Measurements from ENCODE around the gene ATP6AP1.
A peak's percentile ranks its signal among the peaks of the same experiment; 100 is the strongest.

ATP6AP1 gene

DNA sequence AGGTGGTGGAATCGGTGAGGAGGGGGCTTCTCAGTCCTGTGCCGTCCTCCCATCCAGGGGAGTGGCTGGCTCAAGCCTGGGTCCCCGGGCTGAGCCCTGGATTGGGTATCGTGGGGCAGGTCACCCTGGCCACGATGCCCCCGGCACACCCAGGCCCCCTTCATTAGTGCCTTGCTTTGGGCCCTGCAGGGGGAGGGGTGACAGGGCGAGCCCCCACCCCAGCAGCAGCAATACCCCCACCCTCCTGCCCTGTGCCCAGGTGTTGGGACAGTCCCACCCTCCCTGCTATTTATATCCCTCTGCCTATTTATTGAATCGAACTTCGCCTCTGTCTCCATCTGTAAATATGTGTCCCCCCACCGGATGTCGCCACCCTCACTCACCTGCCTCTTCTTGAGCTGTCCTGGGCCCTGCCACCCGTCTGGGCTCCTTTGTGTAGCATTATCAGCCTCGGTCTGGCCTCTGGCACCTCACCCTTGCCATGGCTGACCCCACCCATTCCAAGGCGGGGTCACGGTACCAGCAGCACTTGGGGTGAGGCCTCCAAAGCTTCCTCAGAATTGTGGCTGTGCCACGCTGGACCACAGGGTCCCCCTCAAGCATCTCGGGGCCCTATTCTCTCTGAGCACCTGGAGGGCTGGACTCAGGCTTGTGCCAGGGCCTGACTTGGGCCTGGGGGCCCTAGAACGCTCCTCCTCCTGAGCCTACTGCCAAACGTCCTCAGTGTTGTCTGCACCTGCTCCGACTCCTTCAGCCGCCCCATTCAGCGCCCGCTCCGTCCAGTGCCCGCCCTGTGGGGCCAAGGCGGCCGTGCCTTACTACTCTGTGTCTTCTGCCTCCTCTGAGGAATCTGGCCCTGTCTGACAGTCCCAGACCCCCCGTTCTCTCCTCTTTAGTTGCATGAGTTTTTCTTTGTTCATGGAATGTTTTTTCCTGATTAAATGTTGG is 44.5 kb downstream of the ATP6AP1 start:
- DNase-seq = no peak

DNA sequence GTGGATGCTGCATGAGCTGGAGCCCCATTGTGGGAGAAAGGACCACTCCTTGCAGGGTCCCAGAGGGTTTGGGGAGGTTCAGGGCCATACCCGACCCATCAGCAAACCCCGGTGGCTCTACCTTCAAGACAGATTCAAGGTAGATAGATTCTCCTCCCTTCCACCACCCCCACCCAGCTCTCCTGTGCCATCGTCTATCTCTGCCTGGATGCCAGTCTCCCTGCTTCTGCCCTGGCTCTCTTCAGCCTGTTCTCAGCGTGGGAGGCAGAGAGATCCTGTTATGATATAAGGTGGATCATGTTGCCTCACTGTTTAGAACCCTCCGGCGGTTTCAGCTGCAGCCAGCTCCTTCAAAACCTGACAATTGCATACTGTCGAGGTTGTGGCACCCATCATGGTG is 45.2 kb downstream of the ATP6AP1 start:
- DNase-seq = no peak

DNA sequence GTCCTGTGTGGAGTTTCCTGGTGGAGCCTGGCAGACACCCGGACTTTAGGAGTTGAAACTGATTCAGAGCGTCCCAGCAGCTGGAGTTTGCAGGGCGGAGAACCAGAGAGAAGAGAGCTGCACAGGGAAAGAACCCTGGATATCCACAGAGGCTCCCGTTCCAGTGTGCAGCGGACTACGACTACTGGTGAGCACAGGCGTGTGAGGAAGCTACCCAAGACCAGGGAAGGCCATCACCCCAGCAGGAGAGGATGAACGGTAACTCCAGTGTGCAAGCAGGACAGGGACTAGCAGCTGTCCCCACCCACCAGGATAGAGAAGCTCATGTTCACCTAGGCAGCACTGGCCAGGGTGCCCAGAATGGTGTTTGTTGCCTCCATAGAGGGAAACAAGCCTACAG is 48.3 kb downstream of the ATP6AP1 start:
- DNase-seq = no peak

DNA sequence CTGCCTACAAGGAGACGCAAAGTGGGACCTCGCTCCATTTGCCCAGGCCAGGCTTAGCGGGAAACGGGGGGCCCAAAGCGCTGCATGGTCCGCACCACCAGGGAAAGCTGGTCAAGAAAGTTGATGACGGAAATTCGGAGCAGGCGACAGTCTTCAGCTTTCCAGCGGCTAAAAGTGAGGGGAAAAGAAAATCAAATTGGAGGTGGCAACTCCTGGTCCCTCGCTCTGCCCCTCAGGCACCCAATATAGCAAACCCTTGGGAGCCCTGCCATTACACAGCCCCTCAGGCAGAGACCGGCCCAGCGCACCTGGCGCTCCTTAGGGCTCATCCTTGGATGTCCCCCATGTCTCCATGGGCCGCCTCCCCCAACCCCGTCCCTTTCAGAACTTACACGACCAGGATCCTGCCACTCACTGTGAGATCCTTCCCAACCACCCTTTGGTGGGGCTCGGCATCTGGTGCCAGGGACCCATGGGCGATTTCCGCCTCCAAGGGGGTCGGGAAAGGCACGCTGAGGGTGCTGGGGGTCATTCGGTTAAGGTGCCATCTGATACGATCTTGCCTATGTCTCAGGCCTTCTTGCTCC is 49.5 kb downstream of the ATP6AP1 start:
- no peak for DNase-seq

DNA sequence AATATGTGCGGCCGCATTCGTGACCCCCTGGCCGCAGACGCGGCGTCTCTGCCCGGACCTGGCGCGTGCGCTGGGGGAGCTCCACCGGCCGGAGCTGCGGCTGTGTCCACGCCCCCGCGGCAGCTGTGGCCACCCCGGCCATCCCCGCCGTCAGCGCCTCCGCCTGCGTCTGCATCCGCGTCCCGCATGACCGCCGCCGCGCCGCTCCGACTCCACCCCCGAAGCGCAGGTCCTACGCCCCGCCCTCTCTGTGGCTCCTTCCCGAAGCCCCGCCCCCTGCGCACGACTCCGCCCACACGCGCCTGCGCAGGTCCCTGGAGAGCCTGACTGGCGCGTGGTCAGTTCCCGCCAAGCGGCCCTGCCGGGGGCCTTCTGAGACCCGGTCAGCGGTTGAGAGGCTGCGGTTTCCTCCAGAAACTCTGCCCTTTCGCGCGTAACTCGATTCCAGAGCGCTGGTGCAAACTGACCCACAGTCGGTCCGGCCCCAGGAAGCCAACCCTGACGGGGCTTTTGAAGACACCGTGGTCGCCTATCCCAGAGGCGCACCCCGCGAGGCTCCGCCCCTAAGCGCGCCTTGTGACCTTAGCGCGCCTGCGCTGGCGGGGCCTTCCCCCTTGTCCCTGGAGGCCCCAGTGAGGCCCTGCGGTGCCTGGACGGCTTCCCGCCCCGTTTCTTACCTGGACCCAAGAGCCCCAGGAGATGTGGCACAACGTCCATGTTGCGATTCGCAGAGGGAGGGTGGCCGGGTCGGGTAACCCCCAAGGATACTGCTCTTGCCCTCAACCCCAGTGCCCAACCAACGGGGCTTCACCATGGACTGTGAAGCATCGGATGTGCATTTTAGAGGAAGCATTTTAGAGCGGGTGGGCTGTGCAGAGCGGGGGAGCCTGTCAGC is 50.5 kb downstream of the ATP6AP1 start, which contains the start of gene LAGE3:
Gene LAGE3 (minus strand): TSS at position 554 of the 895 bp plus-strand sequence. CDS start 366 bp downstream, at position 188.
- DNase-seq = peak; percentile 93

DNA sequence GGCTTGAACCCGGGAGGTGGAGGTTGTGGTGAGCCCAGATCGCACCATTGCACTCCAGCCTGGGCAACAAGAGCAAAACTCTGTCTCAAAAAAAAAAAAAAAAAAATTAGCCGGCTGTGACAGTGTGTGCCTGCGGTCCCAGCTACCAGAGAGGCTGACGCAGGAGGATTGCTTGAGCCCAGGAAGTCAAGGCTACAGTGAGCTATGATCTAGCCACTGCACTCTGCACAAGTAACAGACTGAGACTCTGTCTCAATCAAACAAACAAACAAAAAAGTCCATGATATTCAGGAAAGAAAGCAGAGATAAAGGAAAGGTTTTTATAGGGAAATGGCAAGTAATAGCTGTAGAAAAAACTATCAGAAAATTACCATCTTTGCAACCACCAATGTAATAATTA is 52.7 kb downstream of the ATP6AP1 start:
- DNase-seq = no peak

DNA sequence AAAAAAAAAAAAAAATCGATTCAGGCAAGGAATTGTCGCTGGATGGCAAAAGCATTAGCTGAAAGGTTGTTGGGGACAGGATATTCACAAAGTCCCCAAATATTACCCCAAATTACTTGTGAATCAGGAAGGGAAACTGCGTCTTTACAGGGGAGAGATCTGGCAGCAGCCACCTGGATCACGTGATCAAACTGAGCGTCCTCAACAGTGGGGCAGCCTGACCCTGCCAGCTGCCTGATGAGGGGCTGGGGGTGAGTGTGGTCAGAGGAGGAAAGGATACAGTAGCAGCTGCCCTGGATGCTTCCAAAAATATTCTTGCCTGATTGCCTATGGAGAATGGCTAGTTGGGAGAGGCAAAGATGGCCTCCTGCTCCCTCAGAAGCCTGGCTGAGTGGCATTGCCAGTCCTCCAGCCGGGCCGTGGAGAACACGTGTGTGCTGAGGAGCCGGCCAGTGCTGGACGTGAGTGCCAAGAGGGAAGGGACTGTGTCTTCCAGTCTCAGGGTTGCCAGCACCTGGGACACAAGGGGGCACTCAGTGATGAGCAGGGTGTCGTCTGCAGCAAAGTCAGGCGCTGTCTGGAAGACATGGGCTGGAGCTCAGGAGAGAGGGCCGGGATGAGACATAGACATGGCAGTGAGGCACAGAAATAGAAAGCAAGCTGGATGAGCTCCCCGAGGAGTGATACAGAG is 53.6 kb downstream of the ATP6AP1 start:
- DNase-seq = no peak

DNA sequence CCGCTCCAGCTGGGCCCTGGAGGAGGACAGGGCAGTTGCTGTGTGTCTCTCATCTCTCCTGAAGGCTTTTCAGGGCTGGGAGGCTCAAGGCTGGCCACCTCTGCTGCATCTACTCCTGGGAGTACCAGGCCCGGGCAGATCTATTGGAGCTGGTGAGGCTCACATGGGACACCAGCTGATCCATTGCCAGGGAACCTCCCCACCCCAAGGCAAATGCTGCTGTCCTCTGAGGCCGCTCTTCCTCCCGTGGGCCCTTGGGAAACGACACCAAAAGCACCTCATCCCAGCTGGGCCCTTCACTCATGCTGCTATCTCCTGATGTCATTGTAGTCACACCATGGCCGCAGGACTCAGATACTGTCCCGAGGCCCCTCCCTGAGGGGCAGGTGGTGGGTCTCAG is 54.3 kb downstream of the ATP6AP1 start:
- DNase-seq = no peak

DNA sequence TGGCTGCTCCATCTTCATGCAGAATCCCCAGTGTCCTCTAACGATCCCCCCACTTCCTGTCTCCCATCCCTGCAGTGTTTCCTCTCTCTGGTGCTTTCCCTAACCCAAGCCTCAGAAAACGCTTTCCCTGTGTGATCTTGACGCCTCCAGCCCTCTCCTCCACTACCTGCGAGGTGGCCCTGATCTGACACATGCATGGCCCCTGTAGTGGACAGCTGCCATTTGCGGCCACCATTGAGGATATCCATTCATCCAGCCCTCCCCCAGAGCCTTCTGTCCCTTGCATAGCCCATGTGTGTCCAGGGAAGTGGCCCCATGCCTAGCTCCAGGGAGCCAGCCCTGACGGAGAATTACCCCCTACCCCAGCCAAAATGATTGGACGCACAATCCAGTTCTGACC is 54.8 kb downstream of the ATP6AP1 start:
- no peak for DNase-seq

DNA sequence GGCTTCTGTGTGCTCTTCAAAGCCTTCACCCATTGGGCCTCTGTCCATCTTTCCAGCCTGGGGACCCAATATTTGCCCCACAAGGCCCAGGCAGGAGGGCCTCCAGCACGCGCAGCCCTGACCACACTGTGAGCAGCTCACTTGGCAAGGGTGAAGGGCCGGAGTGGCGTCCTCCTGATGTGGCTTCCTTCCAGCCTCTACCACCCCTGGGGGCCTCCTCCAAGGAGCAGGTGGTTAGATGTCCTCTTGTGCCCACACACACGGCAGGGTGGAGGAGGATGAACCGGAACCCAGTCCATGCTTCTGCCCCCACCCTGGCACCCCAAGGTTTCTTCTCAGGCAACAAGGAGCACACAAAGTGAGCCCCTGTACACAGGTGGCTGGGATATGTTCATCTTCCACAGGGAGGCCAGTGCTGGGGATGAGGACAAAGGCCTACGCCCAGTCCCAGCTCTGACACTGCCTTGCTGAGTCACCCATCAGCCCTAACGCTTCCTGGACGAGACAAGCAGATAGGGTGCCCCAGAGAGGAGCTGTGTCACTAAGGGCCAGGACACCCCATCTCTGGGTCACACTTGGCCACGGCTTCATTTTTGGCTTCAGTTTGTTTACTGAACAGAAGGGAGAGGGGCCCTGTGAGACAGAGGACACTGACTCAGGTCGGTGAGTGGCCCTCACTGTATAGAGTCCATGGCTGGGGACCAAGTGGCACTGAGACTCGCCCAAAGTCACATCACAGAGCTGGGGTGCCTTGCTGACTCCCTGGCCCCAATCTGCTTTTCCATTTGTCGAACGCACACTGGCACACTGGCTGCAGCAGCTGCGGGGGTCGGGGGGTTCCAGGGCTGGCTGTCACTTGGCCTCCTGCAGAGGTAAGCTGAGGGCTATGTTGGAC is 56.0 kb downstream of the ATP6AP1 start:
- no peak for DNase-seq

DNA sequence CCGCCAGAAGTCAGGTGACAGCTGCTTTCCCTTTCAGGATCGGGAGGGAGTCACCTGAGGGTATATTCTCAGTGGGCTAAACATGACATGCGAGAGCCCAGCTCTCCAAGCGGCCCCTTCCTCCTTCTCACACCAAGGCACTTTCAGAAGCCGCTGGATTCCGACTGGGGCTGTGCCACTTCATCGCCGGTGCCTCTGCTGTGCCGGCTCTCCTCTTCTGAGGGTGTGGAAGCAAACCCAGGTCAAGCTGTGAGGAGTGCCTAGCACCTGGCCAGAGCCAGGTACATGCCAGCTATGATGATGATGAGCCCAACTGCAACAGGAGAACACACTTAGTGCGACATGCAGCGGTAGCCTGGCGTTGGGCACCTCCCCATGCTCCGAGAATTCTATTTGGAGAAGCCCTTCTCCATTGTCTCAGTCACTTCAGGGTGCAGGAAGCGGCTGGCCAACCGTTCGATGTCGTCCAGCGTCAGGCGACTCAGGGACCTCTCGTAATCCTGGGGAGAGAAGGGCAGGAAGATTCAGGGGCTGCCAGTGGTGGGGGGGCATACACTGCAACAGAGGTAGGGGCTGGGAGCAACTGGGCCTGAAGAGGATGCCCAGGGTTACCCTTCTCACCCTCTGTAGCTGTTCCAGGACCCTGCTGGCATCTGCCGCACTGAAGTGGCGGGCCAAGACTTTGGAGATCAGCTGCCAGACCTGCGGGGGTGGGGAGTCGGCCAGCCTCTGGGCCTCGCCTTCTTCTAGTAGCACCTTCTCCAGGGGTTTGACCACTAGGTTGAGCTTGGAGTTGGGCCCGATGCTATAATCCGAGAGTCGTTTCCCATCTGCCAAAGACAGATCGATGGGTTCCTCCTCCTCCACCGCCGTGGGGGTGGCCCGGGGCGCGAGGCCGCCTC is 56.9 kb downstream of the ATP6AP1 start:
- no peak for DNase-seq

DNA sequence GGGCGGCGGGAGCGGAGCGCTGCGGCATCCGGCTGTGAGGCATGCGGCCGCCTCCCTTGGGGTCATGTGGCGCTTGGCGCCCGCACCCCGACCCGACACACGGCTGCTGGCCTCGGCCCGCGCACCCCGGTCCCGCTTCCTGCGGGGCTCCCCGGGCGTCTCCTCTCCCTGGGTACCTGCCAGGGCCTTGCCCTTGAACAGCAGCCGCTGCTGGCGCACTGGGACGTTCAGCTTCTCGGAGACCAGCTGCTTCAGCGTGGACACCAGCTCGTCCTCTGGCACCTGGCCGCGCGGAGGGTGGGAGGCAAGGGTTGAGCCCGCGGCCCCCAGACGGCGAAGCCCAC is 57.5 kb downstream of the ATP6AP1 start:
- DNase-seq = peak; percentile 44

Data from RPMI8226 (cell line).